ENCODE data around the gene SPATA46.

The SPATA46 gene

GRCh38 chr1:162404550-162405160, 28.0 kb upstream of the SPATA46 start:
- POLR2A ChIA-PET = interaction anchor here (0.6 kb wide), 1 partner anchor 131 kb away, joined by 3 read pairs; no protein-coding TSS in a partner anchor
- peak; percentile 38 for DNase-seq (ENCODE audit: low read depth, low spot score)
- H3K4me3 ChIP-seq (ENCODE audit: low read depth, low read length) = no peak overlapping the region

GRCh38 chr1:162400790-162401355, 24.2 kb upstream of the SPATA46 start:
- ChIA-PET CTCF (interaction anchor here (1.0 to 2.0 kb wide), 3 partner anchors 9 to 345 kb away, joined by 4 read pairs; no protein-coding TSS in a partner anchor), POLR2A (no interaction called here)
- no peak for TF ChIP-seq CTCF (IDR thresholded peaks at IDR 0.05; ENCODE audit: insufficient read depth, low read length, missing control alignments)
- no peak overlapping the region for H3K4me3 ChIP-seq (ENCODE audit: low read depth, low read length)
- DNase-seq (ENCODE audit: low read depth, low spot score) = no peak

More at GRCh38 chr1:162404550-162405160, 28.0 kb upstream of the SPATA46 start:
- TF ChIP-seq CTCF (IDR thresholded peaks at IDR 0.05; ENCODE audit: insufficient read depth, low read length, missing control alignments) = no peak
- CTCF ChIA-PET = interaction anchor here (0.6 to 1.1 kb wide), 2 partner anchors 11 to 13 kb away, joined by 5 to 6 read pairs; no protein-coding TSS in a partner anchor

- ChIA-PET CTCF (interaction anchor here (0.9 to 2.1 kb wide), 3 partner anchors 9 to 343 kb away, joined by 3 to 6 read pairs (median 5); no protein-coding TSS in a partner anchor), POLR2A (no interaction called here)
- H3K4me3 ChIP-seq (ENCODE audit: low read depth, low read length) = no peak overlapping the region
- DNase-seq (ENCODE audit: low read depth, low spot score) = no peak
- TF ChIP-seq CTCF (IDR thresholded peaks at IDR 0.05; ENCODE audit: insufficient read depth, low read length, missing control alignments) = no peak
These were observed 22.4 kb upstream of the SPATA46 start for GRCh38 chr1:162398999-162399580.

DNA sequence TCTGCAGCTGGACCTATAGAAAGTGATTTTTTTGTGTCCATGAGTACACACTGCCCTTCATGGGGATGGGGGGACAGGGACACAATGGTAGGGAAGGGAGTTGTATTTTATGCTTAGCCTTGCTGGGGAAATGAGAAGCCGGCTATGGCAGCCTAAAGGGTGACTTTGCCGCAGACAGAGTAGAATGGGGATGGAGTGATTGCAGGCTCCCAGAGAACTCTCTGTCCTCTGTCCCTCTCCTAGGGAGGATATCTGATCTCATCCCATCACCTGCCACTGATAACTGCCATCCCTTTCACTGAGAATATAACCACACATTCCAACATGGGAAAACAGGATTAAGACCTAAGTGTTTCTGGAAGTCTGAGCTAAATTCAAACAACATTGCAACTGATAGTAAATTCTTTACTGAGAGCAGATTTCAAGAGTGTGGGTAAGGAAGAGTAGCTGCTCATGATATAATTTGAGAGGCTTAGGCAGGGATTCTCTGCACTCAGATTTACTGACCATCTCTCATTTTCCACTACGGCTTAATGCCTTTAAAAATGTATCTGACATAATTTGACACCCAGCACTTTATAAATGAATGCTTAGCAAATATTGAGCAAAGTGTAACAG, 21.4 kb upstream of the SPATA46 start:
- ChIA-PET POLR2A (no interaction called here), CTCF (interaction anchor here (0.9 to 1.5 kb wide), 2 partner anchors 11 to 342 kb away, joined by 3 to 5 read pairs; no protein-coding TSS in a partner anchor)
- TF ChIP-seq CTCF (IDR thresholded peaks at IDR 0.05; ENCODE audit: insufficient read depth, low read length, missing control alignments) = no peak
- DNase-seq (ENCODE audit: low read depth, low spot score) = no peak
- no peak overlapping the region for H3K4me3 ChIP-seq (ENCODE audit: low read depth, low read length)

DNA sequence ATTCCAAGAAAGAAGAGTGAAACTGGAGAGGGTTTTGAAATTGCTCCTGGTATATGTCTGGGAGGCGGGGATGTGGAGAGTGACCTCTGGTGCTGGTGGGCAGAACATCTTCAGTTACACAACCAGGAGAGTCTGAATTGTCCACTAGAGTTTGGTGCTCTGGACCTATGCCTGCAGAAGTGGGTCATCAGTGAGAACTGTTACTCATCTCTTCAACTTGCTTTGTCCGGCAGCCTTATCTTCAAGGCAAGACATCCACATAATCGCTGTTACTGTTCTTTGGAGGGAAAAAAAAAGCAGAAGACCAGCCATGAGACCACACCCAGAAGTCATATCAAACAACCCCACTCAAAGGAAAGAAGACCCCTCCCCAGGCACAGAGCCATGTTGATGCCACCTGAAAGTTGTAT, 20.4 kb upstream of the SPATA46 start:
- no peak overlapping the region for H3K4me3 ChIP-seq (ENCODE audit: low read depth, low read length)
- CTCF ChIA-PET = no interaction called here
- TF ChIP-seq CTCF (IDR thresholded peaks at IDR 0.05; ENCODE audit: insufficient read depth, low read length, missing control alignments) = no peak
- POLR2A ChIA-PET = no interaction called here
- DNase-seq (ENCODE audit: low read depth, low spot score) = no peak
